Osteocyte (in vitro differentiated cells): ENCODE measurements around the gene FBLN2. TPM values are rescaled to one million over a fixed set of nuclear protein-coding genes. Genes with fewer than 3 reads are reported as not detected.

ENCODE experiments used
- DNase-seq: peaks from one replicate; pipeline ENCODE4 v3.0.0; 2021; ENCODE audit warnings: mixed read lengths; ENCODE audit not compliant: unreplicated experiment; ENCODE audit errors: extremely low spot score
- H3K27ac Mint-ChIP-seq: one replicate; pipeline ENCODE4 v1.8.0; 2021; ENCODE audit warnings: mild to moderate bottlenecking, mixed read lengths; ENCODE audit not compliant: unreplicated experiment
- H3K27me3 Mint-ChIP-seq: one replicate; pipeline ENCODE4 v1.8.0; 2021; ENCODE audit warnings: mixed read lengths; ENCODE audit not compliant: unreplicated experiment
- H3K36me3 Mint-ChIP-seq: one replicate; pipeline ENCODE4 v1.8.0; 2021; ENCODE audit warnings: mixed read lengths; ENCODE audit not compliant: unreplicated experiment
- H3K4me1 Mint-ChIP-seq: one replicate; pipeline ENCODE4 v1.8.0; 2021; ENCODE audit warnings: mixed read lengths; ENCODE audit not compliant: unreplicated experiment
- H3K4me3 Mint-ChIP-seq: one replicate; pipeline ENCODE4 v1.8.0; 2021; ENCODE audit warnings: mild to moderate bottlenecking, moderate library complexity, mixed read lengths; ENCODE audit not compliant: unreplicated experiment
- H3K9me3 Mint-ChIP-seq: one replicate; pipeline ENCODE4 v1.8.0; 2021; ENCODE audit warnings: mixed read lengths; ENCODE audit not compliant: unreplicated experiment
- total RNA-seq: library from RNA; stranded (reverse); gene quantifications from 2 replicates; pipeline ENCODE4 v1.2.1, GENCODE V29; 2021
- TF ChIP-seq, protein P1 (sequence below): fragments of 200-600 bp; sonication (generic); IDR thresholded peaks from 2 replicates; pipeline ENCODE4 v1.5.0; 2021; ENCODE audit warnings: antibody characterized with exemption, mild to moderate bottlenecking, moderate library complexity

The FBLN2 gene
- total RNA-seq, 1 donor from 2014 or later: 215 TPM

DNA sequence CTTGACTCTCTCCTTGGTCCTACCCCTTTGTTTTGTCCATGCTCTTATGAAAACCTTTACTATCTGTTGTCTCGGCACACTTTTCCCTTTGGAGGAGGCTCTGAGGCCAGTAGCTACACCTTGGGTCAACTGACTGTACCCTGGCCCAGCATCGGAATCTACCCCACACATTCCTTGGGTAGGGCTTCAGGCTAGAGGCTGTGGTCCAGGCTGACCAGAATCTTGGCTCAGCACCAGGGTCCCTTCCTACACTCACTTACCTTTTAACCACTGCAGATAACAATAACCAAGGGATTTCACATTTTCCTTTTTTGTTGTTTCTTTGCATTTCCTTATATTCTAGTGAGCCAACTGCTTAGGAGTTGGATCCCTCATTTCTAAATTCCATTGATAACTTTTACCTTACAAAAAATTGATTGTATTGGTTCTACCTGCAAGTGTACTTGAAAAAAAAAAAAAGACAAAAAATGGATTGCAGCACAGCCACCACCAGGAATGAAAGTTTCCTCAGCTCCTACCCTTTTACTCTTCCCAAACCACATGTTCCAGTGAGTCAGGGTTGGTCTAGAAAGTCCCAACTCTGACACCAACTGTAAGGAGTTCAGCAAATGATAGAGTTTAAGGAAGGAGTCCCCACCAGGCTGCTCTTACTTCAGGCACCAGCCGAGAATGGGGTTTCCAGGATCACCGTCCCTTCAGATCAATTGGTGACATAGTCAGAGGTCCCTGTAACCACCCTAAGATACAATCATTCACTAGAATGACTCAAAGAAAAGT is 95.6 kb downstream of the FBLN2 start:
- TF ChIP-seq, protein P1, sequence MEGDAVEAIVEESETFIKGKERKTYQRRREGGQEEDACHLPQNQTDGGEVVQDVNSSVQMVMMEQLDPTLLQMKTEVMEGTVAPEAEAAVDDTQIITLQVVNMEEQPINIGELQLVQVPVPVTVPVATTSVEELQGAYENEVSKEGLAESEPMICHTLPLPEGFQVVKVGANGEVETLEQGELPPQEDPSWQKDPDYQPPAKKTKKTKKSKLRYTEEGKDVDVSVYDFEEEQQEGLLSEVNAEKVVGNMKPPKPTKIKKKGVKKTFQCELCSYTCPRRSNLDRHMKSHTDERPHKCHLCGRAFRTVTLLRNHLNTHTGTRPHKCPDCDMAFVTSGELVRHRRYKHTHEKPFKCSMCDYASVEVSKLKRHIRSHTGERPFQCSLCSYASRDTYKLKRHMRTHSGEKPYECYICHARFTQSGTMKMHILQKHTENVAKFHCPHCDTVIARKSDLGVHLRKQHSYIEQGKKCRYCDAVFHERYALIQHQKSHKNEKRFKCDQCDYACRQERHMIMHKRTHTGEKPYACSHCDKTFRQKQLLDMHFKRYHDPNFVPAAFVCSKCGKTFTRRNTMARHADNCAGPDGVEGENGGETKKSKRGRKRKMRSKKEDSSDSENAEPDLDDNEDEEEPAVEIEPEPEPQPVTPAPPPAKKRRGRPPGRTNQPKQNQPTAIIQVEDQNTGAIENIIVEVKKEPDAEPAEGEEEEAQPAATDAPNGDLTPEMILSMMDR: no peak
- Mint-ChIP-seq H3K27ac (no peak overlapping the region), H3K4me3 (no peak overlapping the region), H3K4me1 (peaks cover 10% of the 10 kb centered on the region), H3K36me3 (no peaks in the 10 kb centered on the region), H3K9me3 (no peaks in the 10 kb centered on the region), H3K27me3 (no peaks in the 10 kb centered on the region)
- no peak for DNase-seq

DNA sequence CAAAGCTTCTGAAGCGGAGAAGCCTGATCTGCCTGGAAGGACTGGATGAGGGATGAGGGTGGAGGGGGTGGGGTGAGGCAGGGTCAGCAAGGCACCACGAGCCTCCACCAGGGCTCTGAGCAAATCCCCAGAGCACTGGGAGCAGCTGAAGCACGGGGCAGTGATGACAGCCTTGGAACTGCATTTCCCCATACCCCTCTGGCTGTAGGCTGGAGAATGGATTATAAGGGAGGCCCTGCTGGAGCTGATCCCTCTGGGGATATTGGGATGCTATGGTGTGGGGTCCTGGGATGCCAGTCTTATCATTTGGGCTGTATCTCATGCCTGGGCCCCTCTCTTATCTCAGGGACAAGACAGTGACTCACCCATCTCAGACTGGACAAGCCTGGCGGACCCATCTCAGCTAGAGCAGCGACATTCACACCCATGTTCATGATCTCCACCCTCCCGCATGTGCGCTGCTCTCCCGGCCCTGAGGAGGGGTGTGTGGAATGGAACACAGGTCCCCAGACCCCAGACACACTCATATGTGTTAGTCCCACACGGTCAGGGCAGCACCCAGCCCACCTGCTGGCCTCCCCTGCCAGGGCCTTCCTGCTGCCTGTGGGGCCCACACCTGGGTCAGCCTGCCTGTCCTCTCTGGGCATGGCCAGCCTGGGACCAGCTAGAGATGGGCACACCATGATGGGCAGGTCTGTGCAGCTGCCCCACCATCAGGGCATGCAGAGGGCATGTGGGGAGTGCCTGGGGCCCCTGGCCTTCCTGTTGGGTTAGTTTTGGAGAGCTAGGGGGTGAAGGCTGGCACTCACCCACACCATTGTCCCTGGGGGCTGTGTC is 97.1 kb downstream of the FBLN2 start:
- TF ChIP-seq, protein P1: no peak
- H3K36me3 Mint-ChIP-seq: no peaks in the 10 kb centered on the region
- H3K4me3 Mint-ChIP-seq: no peak overlapping the region
- H3K27me3 Mint-ChIP-seq: no peaks in the 10 kb centered on the region
- DNase-seq: no peak
- H3K27ac Mint-ChIP-seq: no peak overlapping the region
- no peaks in the 10 kb centered on the region for H3K9me3 Mint-ChIP-seq
- H3K4me1 Mint-ChIP-seq: peaks cover 18% of the 10 kb centered on the region

DNA sequence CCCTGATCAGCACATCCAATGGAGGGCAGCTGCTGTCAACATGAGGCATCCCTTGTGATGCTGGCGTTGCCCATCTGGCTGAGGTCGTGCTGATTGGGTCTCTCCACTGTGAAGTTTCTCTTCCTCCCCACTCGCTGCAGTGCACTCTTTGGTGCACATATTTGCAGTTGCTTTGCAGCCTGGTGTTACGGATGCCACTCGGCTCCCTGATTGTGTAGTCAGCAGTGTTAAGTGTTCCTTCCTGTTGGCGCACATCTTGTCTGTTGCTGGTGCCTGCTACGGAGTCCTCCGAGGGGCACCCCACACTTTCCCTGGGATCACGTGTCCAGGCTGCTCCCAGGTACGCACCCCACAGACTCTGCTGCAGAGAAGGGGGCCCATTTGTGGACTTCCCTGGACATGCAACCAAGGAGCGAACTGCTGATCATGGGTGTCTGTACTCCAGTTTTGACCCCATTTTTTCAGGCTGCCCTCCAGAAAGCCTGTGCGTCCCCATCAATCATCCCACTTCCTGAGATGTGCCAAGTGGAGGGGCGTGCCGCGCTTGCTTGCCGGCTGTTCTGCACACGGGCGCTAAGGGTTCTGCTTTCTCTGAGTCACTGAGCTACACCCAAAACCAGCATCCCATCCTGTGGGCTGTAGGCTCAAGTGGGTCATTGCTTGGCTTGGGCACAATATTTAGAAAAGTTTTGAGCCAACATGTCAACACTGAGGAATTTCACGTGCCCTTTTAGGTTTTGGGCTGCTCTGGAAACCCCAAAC is 98.6 kb downstream of the FBLN2 start:
- no peak overlapping the region for H3K4me3 Mint-ChIP-seq
- TF ChIP-seq, protein P1: no peak
- DNase-seq: no peak
- H3K9me3 Mint-ChIP-seq: no peaks in the 10 kb centered on the region
- H3K4me1 Mint-ChIP-seq: peaks cover 18% of the 10 kb centered on the region
- no peak overlapping the region for H3K27ac Mint-ChIP-seq
- H3K36me3 Mint-ChIP-seq: no peaks in the 10 kb centered on the region
- no peaks in the 10 kb centered on the region for H3K27me3 Mint-ChIP-seq

DNA sequence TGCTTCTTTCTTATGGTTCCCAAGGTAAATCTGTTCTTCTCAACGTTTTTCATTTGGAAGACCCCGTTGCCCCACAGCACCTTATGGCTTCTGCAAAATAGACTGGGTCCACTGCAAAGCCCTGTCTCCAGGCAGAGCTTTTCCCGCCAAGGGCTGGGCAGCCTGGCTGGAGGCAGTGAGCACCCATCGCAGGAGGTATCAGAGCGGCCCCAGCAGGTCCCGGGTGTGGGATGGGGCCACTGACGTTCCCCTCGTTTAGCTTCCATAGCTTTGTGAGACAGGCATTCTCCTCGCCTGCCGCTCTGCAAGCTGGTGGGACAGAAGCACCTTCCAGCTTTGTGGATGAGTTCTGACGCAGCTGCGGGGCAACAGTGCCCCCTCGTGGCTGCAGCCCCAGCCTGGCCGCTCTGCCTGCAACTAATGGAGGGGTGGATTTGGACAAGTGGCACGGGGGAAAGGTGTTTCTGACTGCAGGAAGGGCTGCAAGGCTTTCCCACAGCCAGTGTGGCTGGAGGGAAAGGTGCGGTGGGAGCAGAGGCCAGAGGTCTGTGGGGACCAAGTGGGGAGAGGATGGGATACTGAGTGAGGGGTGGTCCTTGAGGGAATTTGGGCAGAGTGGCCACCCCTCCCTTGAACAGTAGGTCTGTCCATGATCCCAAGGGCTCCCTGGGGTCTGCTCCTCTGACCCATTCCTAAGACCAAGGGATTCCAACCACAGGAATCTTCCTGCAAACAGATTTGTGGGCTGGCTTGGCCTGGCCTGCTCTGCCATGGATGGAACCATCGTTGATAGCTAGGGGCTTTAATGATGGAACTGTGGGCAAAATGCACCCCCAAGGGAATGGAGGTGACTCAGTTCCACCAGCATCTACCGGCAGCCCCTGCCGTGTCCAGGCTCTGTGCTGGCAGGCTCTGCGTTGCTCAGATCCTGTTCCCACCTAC is 99.4 kb downstream of the FBLN2 start:
- H3K4me1 Mint-ChIP-seq: peaks cover 18% of the 10 kb centered on the region
- H3K27ac Mint-ChIP-seq: no peak overlapping the region
- no peaks in the 10 kb centered on the region for H3K27me3 Mint-ChIP-seq
- no peaks in the 10 kb centered on the region for H3K9me3 Mint-ChIP-seq
- H3K4me3 Mint-ChIP-seq: no peak overlapping the region
- TF ChIP-seq, protein P1: peak; percentile 98
- DNase-seq: peak; percentile 95
- no peaks in the 10 kb centered on the region for H3K36me3 Mint-ChIP-seq
